Activated CD4-positive, CD25-positive, alpha-beta regulatory T cell treated with anti-CD3 and anti-CD28 coated beads, Interleukin-2, amount 50 U/mL, for 16 hours (primary cell): ENCODE measurements around the gene MAGEA11.
"Not testable (repeated sequence)": the region's sequence is repeated elsewhere in the genome, so short reads cannot be mapped to it uniquely, and the experiment has no call there.

ENCODE experiments used
- DNase-seq: peaks from one replicate; pipeline ENCODE4 v3.0.0-alpha.2; 2020; ENCODE audit warnings: low read depth, low spot score

MAGEA11 gene, protein sequence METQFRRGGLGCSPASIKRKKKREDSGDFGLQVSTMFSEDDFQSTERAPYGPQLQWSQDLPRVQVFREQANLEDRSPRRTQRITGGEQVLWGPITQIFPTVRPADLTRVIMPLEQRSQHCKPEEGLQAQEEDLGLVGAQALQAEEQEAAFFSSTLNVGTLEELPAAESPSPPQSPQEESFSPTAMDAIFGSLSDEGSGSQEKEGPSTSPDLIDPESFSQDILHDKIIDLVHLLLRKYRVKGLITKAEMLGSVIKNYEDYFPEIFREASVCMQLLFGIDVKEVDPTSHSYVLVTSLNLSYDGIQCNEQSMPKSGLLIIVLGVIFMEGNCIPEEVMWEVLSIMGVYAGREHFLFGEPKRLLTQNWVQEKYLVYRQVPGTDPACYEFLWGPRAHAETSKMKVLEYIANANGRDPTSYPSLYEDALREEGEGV

DNA sequence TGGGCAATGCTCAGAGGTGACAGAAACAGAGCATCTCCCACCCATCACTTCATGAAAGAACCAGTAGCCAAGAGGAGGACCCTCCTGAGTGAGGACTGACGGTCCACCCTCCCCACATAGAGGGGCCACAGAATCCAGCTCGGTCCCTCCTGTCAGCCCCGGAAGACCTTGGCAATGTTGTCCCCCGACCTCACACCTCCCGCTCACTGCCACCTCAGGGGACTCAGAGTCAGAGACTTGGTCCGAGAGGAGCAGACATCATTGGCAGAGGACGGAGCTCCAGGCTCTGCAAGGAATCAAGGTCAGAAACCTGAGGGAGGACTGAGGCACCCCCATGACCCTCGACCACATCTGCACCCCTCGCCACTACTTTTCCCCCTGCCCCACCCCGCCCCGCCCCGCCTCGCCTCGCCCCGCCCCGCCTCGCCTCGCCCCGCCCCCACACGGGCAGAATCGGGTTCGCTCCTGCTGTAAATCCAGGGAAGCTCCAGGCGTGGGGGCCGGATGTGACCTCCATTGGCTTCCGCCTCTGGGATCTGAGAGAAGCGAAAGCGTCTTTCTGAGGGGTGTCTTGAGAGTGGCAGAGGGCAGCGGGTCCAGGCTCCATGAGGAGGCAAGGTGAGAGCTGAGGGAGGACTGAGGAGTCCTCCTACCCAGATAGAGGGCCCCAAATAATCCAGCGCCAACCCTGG lies at the start of gene MAGEA11:
Gene MAGEA11, plus strand, starts transcription at position 516 of the 692 bp plus-strand sequence. CDS start 1,100 bp downstream, outside the sequence.
- DNase-seq, result no peak

DNA sequence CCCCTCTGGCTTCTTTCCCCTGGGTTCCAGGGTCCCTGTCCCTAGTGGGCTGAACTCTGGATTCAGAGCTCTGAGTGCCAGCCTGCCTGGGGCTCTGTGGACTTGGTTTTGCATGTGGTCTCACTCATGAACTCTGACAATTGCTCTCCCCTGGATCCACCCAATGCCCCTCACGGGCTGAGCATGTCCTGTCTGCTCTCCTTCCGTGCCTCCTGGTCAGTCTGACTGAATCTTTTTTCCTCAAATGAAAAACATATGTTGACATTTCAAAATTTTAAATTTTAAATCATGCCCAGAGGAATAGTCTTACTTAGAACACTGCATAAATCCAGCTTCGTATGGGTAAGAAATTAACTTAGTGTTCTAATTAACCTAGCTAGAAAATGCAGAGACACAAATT lies 36.8 kb upstream of the MAGEA11 start:
- DNase-seq, result not testable (repeated sequence)

DNA sequence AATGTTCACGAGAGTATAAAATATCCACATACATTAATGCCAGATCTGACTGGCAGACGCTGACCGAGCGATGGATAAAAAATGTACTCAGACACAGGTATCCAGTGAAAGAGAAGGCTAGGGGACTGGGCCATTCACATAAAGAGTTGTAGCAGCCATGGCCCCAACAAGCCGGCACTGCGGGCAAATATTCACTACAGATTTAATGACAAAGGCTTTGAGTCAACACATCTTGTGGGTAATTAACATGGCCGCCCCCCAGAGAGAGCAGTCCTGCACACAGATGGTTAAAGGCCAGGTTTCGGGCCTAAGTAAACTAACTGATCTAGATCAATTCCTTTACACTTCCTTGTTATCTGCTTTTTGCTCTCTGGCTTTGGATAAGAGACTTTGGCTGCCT lies 36.3 kb upstream of the MAGEA11 start:
- not testable (repeated sequence) for DNase-seq

DNA sequence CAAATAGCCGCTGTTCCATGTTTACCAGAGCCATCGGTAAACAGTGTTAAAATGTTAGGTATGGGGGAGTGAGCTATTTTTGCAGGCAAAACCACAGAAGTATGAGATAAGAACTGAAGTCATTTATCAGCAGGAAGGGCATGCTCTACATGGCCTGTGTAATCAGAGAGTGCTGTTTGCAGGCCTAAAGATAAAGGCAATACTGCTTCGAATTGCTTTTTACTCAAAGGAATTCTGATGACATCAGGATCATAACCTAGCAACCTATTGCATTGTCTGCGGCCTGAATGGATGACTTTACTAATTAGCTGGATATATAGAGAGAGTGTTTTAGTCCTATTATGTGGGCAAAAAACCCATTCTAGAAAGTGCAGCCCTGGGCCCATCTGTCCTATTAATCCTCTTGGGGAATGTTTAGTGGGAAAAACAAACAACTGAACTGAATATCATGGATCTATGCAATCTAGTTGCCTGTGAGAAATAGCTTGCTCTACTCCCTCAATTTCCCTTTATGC lies 32.6 kb upstream of the MAGEA11 start:
- not testable (repeated sequence) for DNase-seq

DNA sequence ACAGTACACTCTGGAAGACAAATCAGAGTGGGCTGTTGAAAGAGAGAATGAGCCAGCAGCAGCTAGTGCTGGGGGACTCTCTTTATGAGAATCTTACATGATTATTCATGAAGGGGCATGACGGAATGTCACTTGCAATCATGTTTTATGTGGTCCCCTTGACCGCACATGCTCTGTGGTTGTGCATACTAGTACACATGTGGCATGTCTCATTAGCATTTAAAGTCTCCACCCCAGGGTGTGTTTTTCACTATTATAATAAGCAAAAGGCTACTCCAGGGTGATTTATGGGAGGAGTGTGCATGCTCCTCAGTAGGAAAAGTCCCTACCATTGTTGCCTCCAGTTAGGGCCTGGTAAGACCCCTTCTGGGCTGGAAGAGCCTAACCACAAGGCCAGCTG lies 30.7 kb upstream of the MAGEA11 start:
- DNase-seq, result no peak

DNA sequence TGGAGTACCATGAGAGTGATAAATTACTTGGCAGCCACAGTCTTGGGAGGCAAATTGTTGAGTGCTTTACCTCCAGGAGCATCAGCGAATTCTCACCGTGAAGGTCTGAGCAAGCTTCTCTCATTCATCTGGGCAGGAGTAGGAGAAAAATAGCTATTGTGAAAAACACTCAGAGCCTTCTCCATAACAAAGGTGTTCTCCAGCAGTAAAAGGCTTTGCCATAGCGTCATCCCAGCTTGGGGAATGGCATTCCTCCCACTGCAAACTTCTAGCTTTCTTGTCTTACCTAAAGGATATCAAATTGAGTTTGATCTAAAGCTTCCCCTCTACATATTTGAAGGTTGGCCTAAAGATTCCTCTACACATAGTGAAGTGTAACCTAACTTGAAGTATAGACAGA lies 29.8 kb upstream of the MAGEA11 start:
- no peak for DNase-seq

DNA sequence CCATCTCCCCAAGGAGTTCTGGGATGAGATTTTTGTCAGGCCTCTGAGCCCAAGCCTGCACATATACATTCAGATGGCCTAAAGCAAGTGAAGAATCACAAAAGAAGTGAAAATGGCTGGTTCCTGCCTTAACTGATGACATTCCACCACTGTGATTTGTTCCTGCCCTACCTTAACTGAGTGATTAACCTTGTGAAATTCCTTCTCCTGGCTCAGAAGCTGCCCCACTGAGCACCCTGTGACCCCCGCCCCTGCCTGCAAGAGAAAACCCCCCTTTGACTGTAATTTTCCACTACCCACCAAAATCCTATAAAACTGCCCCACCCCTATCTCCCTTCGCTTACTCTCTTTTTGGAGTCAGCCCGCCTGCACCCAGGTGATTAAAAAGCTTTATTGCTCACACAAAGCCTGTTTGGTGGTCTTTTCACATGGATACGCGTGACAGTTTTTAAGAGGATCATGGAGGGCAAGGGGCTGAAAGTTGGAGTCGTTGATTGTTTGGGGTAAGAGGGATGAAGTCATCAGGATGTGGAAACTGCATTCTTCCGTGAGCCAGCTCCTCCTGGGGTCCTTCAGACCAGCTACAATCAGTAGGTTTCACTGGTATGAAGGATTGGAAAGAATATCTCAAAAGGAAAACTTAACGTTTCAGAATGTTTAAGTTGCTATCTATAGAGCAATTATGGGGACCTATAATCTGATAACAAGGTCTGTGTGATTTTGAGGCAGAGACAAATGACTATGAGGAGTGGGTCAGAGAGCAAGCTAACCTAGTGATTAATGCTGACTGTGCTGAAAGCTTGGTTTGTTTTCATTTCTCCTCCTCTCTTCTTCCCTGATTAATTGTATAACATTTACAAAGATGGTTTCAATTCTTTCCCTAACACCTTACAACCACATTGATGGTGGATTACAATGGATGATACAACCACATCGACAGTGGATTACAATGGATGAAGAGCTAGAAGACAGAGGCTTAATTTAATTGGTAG lies 28.6 kb upstream of the MAGEA11 start:
- DNase-seq, result no peak

DNA sequence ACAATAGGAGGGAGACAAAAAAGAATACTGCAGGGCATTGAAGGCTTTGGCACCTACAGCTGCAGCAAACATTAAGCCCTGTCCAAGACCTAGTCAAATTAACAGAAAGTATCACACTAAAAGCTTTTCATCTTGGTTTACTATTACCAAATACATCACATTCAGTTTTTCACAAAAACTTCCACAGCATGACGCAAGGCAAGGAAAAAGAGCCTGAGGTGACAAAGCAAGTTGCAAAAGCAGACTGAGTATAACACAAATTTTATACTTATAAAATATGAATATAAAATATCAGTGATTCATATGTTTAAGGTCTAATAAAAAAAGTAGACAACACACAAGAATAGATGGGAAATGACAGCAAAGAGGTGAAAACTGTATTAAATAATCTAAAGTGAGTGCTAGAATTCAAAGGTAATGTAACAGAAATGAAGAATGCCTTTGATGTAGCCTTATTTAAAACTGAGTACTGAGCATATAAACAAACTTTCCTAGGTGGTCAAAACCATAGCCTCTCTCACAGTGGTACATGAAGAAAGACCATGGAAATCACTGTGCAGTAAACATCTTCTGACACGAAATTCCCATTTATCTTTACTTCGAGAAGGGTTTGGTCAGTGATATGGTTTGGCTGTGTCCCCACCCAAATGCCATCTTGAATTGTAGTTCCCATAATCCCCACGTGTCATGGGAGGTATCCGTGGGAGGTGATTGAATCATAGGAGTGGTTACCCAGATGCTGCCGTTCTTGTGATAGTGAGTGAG lies 27.7 kb upstream of the MAGEA11 start:
- no peak for DNase-seq

DNA sequence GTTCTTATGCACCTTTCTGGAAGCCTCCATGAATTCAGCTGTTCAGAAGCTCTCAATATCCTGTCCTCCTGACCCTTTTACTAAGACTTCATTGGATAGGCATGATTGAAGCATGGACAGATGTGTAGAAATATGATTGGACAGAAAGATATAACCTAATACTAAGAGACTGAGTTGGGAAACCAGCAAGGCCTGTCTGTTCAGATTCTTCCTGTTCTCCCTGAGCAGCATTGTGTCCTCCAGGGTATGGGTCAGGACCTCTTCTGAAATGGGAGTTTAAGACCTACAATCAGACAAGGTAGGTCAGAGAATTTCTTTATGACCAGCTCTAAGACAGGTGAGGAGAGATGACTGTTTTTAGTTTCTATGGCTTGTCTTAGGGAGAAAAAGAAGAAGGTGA lies 23.9 kb upstream of the MAGEA11 start:
- no peak for DNase-seq

DNA sequence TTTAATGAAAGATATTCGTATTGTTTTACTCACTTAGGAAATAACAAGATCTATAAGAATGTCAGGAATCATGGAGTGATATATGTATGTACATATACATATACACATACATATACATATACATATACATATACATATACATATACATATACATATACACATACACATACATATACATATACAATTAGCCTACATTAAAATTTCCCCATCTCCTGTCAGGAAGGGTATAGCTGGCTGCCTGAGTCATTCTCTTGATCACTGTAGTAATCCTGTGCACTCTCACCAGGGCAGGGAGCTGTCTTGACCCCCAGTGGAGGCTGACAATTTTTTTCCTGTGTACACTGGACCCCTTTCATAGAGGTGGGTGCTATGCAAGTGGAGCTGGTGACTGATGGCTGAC lies 23.3 kb upstream of the MAGEA11 start:
- no peak for DNase-seq

DNA sequence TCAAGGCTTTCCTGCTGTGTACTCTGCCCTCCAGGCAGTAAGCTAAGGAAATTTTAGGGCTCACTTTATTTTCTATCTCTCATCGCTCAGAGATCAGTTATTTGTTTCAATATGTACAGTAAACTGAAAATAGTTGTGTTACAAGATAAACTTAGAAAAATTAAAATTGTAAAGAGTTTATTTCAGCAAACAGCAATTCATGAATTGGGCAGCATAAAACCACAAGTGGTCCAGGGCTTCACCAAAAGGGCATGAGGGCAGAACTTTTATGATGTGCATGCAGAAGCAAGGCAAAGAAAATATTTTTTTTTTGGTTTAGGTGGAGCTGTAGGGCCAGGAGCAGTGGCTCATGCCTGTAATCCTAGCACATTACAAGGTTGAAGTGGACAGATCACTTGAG lies 20.1 kb upstream of the MAGEA11 start:
- no peak for DNase-seq

DNA sequence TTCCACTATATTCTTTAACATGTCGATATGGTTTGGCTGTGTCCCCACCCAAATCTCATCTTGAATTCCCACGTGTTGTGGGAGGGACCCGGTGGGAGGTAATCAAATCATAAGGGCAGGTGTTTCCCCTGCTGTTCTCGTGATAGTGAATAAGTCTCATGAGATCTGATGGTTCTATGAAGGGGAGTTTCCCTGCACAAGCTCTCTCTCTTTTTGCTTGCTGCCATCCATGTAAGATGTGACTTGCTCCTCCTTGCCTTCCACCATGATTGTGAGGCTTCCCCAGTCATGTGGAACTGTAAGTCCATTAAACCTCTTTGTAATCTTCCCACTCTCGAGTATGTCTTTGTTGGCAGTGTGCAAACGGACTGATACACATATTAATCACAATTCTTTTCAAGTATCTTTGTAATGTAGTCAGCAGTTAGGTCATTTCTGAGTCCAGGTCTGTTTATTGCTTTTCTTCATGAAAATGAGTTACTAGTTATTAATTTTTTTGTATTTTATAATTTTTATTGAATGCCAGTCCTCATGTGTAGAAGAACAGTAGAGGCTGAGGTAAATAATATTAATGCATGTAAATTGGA lies 19.1 kb upstream of the MAGEA11 start:
- DNase-seq, result not testable (repeated sequence)

DNA sequence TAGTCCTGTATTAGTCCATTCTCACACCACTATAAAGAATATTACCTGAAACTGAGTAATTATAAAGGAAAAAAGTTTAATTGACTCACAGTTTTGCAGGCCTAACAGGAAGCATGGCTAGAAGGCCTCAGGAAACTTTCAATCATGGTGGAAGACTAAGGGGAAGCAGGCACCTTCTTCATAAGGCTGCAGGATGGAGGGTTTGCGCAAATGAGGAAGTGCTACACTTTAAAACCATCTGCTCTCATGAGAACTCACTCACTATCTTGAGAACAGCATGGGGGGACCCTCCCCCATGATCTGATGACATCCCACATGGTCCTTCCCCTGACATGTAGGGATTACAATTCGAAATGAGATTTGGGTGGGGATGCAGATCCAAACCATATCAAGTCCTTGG lies 12.1 kb upstream of the MAGEA11 start:
- DNase-seq, result no peak

DNA sequence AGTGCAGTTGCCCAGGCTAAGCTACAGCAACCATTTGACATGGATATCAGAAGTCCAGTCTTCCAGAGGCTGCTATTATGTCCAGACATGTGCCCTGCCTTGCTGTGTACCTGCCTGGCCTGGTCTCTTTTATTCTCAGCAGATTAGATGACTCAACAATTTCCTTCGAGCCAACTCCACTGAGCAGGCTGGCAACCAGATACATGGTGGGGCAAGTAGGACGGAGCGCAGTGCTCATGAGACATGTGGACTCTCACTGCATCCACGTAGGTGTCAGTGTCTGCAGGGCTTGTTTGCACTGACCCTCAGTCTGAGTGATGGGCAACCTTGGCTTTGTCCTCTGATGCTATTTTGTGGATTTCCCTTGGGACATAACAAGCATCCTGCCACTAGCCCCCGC lies 7.2 kb upstream of the MAGEA11 start:
- DNase-seq, result no peak

DNA sequence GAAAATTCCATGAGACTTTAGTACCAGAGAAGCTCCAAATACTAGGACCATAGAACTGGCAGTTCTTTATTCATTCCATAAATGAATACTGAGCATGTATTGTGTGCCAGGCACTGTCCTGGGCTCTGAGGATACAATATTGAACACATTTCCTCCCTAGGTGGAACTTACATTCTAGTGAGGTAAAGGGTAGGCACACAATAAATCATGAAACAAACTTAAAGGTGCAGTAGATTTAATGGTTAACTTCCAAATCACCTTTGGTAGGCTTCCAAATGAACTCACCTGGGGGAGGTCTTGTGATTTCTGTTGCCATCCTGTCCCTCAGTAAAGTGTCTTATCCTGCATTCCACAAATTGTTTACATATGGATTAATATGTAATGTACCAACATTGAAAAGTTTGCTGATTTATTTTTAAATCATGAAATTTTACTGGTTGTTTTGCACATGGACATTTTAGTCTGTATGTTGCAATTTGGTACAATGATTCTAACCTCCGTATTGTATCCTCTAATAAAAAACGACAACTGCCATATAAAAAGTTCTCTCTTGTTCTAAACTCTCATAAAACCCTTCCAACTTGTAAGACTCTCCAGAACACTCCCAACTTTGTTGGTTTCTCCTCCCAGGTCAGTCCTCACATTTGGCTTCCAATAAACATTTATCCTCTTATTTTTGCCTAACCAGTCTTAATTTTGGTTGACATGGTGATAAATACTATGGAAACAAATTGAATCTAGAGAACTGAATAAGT lies 4.5 kb upstream of the MAGEA11 start:
- no peak for DNase-seq

DNA sequence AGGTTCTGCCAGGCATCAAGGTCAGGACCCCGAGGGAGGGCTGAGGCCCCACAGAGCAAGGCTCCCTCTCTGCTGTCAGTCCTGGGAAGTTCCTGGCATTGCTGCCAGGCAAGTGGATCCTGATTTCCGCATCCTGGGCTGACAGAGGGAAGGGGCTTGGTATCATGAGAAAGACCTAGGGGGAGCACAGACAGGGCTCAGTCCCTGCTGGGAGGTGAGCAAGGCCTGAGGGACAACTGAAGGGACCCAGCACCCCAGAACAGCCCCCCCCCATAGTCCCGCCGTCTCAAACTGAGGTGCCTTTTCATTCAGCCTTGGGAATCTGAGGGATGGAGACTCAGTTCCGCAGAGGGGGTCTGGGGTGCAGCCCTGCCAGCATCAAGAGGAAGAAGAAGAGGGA lies 971 bp downstream of the MAGEA11 start:
- DNase-seq, result no peak

DNA sequence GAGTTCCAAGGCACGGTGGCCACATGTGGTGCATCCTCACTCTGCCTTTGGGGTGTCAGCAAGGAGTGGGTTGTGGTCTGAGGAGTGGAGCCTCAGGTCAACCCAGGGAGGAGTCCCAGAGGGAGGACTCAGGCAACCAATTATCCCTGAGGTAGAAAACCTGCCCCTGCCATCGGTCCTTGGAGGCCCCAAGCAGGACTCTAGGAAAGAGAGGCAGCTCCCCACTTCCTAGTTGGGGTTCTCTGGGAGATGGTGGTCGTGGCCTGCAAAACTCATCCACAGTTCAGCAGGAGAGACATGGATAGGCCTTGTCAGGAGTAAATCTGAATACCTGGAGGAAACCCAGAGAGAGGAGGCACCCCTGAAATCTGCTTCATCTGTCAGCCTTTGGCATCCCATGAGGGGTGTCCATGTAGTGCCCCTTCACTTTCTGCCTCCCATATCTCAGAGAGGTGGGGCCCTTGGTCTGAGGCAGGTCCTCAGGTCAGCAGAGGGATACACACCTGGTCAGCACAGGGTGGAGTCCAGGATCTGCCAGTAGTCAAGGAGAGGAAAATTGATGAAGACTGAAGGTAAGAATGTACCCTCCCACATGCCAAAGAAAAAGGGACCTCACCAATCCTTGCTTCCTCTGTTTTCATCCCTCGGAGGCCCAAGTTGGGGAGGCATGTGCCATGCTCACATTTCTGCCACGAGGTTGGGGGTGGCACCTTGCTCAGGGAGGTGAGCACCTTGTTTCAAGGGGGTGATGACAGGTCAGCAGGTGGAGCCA lies 1.6 kb downstream of the MAGEA11 start:
- DNase-seq, result no peak

DNA sequence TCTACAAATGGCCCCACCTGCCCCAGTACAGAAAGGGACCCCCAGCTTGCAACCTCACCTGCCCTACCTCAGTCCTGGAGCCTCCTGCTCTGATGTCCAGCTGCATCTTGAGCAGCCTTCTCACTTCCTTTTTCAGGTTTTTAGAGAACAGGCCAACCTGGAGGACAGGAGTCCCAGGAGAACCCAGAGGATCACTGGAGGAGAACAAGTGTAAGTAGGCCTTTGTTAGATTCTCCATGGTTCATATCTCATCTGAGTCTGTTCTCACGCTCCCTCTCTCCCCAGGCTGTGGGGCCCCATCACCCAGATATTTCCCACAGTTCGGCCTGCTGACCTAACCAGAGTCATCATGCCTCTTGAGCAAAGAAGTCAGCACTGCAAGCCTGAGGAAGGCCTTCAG lies 3.6 kb downstream of the MAGEA11 start:
- DNase-seq, result no peak

DNA sequence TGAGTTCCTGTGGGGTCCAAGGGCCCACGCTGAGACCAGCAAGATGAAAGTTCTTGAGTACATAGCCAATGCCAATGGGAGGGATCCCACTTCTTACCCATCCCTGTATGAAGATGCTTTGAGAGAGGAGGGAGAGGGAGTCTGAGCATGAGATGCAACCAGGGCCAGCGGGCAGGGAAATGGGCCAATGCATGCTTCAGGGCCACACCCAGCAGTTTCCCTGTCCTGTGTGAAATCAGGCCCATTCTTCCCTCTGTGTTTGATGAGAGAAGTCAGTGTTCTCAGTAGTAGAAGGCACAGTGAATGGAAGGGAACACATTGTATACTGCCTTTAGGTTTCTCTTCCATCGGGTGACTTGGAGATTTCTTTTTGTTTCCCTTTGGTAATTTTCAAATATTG lies 4.8 kb downstream of the MAGEA11 start:
- no peak for DNase-seq
